Spleen (tissue), 7 donors: ENCODE data around the gene TOR3A.

Experiments used
- CTCF ChIP-seq, 11 experiments: fragments of 200-600 bp in 7 of 11; fragments of 450-650 bp in 4 of 11; sonication (generic) in 4 of 11; IDR thresholded peaks in 8 of 11; conservative IDR thresholded peaks in 3 of 11; 1 replicate in 7 of 11; 2 replicates in 4 of 11; pipeline versions ENCODE4 v1.4.0 to v1.8.0; 2016 to 2021; ENCODE audit warnings: antibody characterized with exemption in 11 of 11, inconsistent platforms in 4 of 11, mild to moderate bottlenecking in 1 of 11
- POLR2A ChIP-seq, 3 donors: fragments of 450-650 bp; IDR thresholded peaks; one replicate each; pipeline ENCODE4 v1.5.1; 2017; ENCODE audit warnings: antibody characterized with exemption in 3 of 3, mild to moderate bottlenecking in 1 of 3
- donor health status: DM: no; HTN: no; CAD: no; lungs with moderate emphysema.
- donor health status: DM: no; HTN: no; CAD: no.
- donor health status: DM: no; HTN: no; CAD: no.

- TF ChIP-seq POLR2A (IDR thresholded peaks at IDR 0.05) = no peak
- TF ChIP-seq CTCF (IDR thresholded peaks at IDR 0.05 in 8 of 11, conservative IDR thresholded peaks at IDR 0.05 in 3 of 11) = no peak
Measured at GRCh38 chr1:179038528-179039281, 43.2 kb upstream of the TOR3A start.
